ENCODE data around the gene BICRAL.

DNA sequence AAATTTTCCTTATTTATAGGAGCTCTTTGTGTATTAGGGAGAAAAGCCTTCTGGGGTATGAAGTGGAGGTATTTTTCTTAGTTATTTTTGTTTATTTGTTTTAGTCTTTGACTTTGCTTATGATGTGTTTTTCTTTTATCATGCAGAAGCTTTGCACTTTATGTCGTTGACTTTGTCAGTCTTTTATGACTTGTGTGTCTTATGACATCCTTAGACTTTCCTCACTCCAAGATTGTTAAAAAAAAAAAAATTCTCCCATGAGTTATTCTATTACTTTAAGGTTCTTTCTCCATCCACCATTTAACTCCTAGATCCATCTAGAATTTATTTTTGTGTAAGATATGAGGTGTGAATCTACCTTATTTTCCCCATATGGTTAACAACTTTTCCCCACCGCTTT is 36.6 kb downstream of the BICRAL start:
- TF ChIP-seq CTCF (IDR thresholded peaks at IDR 0.05; ENCODE audit: poor library complexity): no peak
- TF ChIP-seq EZH2phosphoT487 (IDR thresholded peaks at IDR 0.05; ENCODE audit: low read depth, severe bottlenecking, unreplicated experiment): no peak
